Mononuclear cell (primary cell): ENCODE data around the gene LRRFIP1. TPM values are rescaled to one million over a fixed set of nuclear protein-coding genes. Genes with fewer than 3 reads are reported as not detected.
"Not testable (repeated sequence)": the region's sequence is repeated elsewhere in the genome, so short reads cannot be mapped to it uniquely, and the experiment has no call there.

ENCODE experiments used
- H3K27me3 ChIP-seq: 2 replicates; pipeline ENCODE4 v1.6.0; 2011; ENCODE audit warnings: low read length, control low read depth; ENCODE audit not compliant: insufficient read depth
- H3K4me1 ChIP-seq: 2 replicates; pipeline ENCODE4 v1.5.1; 2011; ENCODE audit warnings: mild to moderate bottlenecking, low read length, control low read depth; ENCODE audit not compliant: insufficient read depth
- H3K4me3 ChIP-seq: 2 replicates; pipeline ENCODE4 v1.5.1; 2011; ENCODE audit warnings: mild to moderate bottlenecking, low read length, moderate library complexity
- H3K9me3 ChIP-seq: 2 replicates; pipeline ENCODE4 v1.5.1; 2011; ENCODE audit warnings: low read depth, mild to moderate bottlenecking, control low read depth, low read length
- total RNA-seq: library from RNA; depleted of rRNA; stranded (reverse); fragments of >200 nt; gene quantifications from one replicate; pipeline ENCODE4 v1.2.3, GENCODE V29; 2012

The LRRFIP1 gene
- total RNA-seq, 1 donor, result 128 TPM

GRCh38 chr2:237603718-237604362, 23.5 kb upstream of the LRRFIP1 start:
- Histone ChIP-seq H3K9me3 (no peaks in the 10 kb centered on the region), H3K4me3 (peak overlapping the region; percentile 8), H3K4me1 (peaks cover 18% of the 10 kb centered on the region), H3K27me3 (no peaks in the 10 kb centered on the region)

DNA sequence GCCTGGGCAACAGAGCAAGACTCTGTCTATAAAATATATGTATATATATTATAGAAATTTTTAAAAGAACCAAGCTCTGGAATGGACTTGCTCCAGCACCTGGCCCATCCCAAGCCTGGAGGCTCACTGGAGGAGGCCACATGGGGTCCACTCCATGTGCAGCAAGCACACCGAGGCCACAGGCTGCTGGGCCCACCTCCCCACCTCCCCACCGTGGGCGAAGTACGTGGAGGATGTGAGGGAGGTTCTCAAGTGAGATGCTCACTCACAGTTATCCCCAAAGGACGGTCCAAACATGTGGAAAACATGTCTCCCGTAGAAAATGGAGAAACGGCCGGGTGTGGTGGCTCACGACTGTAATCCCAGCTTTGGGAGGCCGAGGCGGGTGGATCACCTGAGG, 23.0 kb upstream of the LRRFIP1 start:
- Histone ChIP-seq H3K27me3 (no peaks in the 10 kb centered on the region), H3K9me3 (no peaks in the 10 kb centered on the region), H3K4me3 (no peak overlapping the region), H3K4me1 (peaks cover 18% of the 10 kb centered on the region)

DNA sequence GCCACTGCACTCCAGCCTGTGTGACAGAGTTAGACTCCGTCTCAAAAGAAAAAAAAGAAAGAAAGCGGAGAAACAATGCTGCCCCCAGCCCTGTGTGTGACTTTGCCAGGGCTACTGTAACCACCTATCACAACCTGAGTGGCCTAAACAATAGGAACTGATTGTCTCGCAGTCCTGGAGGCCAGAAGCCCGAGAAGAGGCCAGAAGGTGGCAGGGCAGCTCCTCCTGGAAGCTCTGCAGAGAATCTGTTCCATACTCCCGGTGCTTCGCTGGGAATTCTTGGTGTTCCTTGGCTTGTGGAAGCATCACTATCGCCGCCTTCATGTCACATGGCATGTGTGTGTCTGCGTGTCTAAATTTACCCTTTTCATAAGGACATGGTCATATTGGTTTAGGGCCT, 22.4 kb upstream of the LRRFIP1 start:
- no peaks in the 10 kb centered on the region for H3K9me3 ChIP-seq
- no peaks in the 10 kb centered on the region for H3K27me3 ChIP-seq
- H3K4me3 ChIP-seq, result no peak overlapping the region
- H3K4me1 ChIP-seq, result peaks cover 18% of the 10 kb centered on the region

DNA sequence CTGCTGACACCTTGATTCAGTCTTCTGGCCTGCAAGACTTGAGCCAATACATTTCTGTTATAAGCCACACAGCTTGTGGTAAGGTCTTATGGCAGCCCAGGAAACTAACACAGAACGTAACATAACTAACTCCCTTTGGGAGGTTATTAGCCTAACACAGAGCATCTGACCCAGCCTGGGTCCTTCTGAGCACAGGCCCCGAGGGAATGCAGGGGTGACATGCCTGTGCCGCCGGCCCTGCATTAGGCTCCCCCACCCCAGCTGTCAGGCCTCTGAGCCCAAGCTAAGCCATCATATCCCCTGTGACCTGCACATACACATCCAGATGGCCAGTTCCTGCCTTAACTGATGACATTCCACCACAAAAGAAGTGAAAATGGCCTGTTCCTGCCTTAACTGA, 20.9 kb upstream of the LRRFIP1 start:
- peaks cover 18% of the 10 kb centered on the region for H3K4me1 ChIP-seq
- not testable (repeated sequence) for H3K9me3 ChIP-seq, H3K27me3 ChIP-seq, H3K4me3 ChIP-seq

- H3K4me1 ChIP-seq, result peaks cover 31% of the 10 kb centered on the region
- H3K4me3 ChIP-seq, result no peak overlapping the region
- peaks cover 2% of the 10 kb centered on the region for H3K27me3 ChIP-seq
- no peaks in the 10 kb centered on the region for H3K9me3 ChIP-seq
Observed at GRCh38 chr2:237612527-237613357, 14.6 kb upstream of the LRRFIP1 start.

GRCh38 chr2:237613679-237614078, 13.7 kb upstream of the LRRFIP1 start:
- H3K4me3 ChIP-seq, result no peak overlapping the region
- H3K27me3 ChIP-seq, result peaks cover 2% of the 10 kb centered on the region
- H3K9me3 ChIP-seq, result no peaks in the 10 kb centered on the region
- H3K4me1 ChIP-seq, result peaks cover 31% of the 10 kb centered on the region

DNA sequence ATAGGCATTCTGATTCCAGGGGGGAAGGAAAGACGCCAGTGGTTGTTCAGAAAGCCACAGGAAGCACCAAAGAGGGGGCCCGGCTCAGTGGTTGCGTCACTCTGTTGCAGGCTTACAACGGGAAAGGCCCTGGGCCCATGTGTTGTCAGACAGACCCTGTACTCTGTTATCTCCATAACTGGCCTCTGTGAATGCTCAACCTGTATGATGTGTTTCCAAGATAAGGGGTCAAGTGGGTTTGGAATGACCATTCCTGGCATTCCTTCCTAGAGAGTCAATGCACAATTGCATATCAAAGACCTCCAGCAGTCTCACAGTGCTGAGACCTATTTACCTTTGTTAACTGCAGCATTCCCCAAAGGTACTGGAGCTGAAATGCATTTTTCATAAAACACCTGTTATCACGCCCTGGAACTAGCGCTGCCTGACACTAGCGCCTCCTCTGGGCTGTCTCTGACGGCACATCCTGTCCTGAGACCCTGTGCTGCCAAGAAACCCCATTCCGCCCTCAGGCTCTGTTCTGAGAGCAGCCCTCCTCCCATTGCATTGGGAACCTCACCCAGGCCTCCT, 13.2 kb upstream of the LRRFIP1 start:
- Histone ChIP-seq H3K9me3 (no peaks in the 10 kb centered on the region), H3K27me3 (peaks cover 2% of the 10 kb centered on the region), H3K4me1 (peaks cover 31% of the 10 kb centered on the region), H3K4me3 (no peak overlapping the region)

GRCh38 chr2:237615631-237616249, 11.6 kb upstream of the LRRFIP1 start:
- Histone ChIP-seq H3K9me3 (no peaks in the 10 kb centered on the region), H3K4me3 (no peak overlapping the region), H3K4me1 (peaks cover 31% of the 10 kb centered on the region), H3K27me3 (peaks cover 2% of the 10 kb centered on the region)

DNA sequence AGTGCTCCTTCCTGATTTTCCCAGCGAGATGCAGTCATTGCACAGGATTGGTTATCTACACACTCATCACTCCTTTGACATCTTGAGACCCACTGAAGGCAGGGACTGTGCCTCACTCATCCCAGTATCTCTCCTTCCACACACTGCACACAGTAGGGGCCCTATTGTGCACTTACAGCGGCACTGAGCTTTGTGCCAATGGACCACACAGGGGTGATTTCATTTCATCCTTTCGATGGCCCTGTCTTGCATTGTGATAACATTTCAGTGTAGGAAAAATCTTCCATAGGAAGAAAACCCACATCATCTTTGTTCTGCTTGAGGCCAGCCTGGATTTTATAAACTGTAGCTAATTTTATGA, 11.0 kb upstream of the LRRFIP1 start:
- Histone ChIP-seq H3K27me3 (peaks cover 2% of the 10 kb centered on the region), H3K4me1 (peaks cover 31% of the 10 kb centered on the region), H3K4me3 (no peak overlapping the region), H3K9me3 (no peaks in the 10 kb centered on the region)

DNA sequence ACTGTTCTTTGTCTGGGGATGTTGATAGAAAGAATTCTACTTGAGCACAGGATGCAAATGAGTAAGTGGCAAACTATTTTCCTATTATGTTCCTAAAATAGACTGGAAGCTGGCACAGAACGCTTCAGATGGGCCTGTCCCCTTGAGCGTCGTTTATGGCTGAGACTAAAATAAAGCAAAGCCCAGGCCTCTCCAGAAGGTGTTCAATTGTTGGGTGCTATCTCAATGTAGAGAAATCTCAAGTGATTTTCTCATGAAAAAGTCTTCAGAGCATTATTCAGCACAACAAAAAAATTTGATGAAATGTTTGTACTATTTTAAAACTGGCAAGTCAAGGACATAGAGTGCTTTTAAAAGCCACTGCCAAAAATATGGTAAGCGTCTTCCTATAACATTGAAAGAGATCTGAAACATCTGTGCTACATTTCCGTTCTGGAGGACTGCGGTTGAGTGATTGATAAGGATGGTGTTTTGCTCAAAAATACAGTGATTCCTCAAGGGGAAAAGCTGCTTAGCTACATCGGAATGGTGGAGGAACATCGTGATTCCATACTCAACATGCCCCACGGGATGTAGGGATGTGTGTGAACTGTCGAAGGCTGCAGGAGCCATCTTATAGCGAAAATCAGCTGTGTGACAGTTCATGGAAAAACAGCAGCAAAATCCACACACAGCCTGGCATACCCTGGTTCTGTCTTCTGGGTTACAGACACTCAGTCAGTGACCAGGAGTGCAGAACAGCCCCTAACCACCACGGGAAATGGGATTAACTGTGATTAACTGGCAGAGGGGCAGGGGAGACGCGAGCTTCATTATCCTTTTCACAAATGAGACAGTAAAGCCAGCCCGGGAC, 10.4 kb upstream of the LRRFIP1 start:
- Histone ChIP-seq H3K4me1 (peaks cover 31% of the 10 kb centered on the region), H3K27me3 (peaks cover 2% of the 10 kb centered on the region), H3K4me3 (no peak overlapping the region)

GRCh38 chr2:237617587-237617982, 9.8 kb upstream of the LRRFIP1 start:
- H3K27me3 ChIP-seq, result peaks cover 2% of the 10 kb centered on the region
- H3K4me3 ChIP-seq, result no peak overlapping the region
- H3K4me1 ChIP-seq, result peaks cover 31% of the 10 kb centered on the region
- no peaks in the 10 kb centered on the region for H3K9me3 ChIP-seq

More for the DNA sequence above, 10.4 kb upstream of the LRRFIP1 start:
- no peaks in the 10 kb centered on the region for H3K9me3 ChIP-seq

DNA sequence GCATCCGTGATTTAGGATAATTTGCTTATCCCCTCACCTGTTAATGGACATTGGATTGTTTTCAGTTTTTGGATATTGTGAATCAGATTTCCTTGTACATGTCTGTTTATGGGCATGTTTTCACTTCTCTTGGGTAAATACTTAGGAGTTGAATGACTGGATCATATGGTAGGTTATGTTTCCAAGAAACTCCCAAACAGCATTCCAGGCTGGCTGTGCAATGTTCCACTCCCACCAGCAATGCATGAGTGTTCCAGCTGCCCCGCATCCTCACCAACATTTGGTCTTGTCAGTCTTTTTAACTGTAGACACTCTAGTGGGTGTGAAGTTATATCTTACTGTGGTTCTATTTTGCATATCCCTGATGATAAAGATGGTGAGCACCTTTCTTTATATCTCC, 8.9 kb upstream of the LRRFIP1 start:
- no peaks in the 10 kb centered on the region for H3K9me3 ChIP-seq
- H3K4me3 ChIP-seq, result no peak overlapping the region
- peaks cover 2% of the 10 kb centered on the region for H3K27me3 ChIP-seq
- peaks cover 29% of the 10 kb centered on the region for H3K4me1 ChIP-seq

DNA sequence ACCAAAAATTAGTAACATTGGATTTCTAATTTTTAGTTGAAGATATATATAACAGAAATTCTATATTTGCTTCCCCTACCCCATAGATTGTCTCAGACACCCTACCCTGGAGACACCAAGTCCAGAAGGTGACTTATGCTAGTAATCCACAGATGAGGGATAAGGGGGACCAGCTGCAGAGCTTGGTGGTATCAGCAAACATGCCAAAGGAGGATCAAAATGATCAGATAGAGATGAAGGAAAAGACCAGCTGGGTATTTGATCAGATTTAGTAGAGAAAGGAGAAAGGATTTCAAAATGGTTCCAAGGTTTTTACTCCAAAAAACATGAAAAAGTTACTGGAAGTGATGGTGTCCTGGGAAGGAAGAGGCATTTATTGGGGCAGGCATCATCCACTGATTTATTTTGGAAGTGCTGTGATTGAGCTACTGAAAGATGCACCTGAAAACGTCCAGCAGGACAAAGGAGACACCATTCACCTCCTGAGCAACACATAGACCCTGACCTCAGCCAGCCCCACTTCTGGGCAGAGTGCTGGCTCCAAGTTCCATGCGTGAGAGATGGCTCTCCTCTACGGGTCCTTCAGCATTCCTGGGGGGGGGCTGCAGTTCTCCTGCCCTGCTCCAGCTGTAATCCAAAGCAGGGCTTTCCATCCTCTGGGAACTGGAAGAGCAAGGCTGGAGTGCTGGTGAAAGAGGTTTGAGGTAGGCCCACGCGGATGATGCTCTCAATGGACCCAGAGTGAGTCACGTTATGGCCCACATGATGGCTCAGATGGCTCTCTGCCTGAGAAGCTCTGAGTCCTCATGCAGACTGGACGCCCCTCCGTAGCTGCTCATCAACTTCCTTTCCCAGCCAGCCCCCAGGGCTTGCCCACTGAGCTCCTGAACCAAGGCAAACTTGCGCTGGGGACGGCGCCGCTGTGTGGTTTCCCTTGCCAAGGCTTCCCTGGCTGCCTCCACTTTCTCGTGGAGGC, 3.7 kb upstream of the LRRFIP1 start:
- H3K9me3 ChIP-seq, result no peaks in the 10 kb centered on the region

GRCh38 chr2:237624565-237624964, 2.8 kb upstream of the LRRFIP1 start:
- Histone ChIP-seq H3K27me3 (peaks cover 13% of the 10 kb centered on the region), H3K4me1 (peaks cover 39% of the 10 kb centered on the region), H3K9me3 (no peaks in the 10 kb centered on the region), H3K4me3 (no peak overlapping the region)

More for the DNA sequence above, 3.7 kb upstream of the LRRFIP1 start:
- Histone ChIP-seq H3K27me3 (peaks cover 8% of the 10 kb centered on the region), H3K4me3 (no peak overlapping the region), H3K4me1 (peaks cover 39% of the 10 kb centered on the region)
